Activated T-helper 9 cell treated with anti-CD3 and anti-CD28 coated beads, Interleukin-2, amount 50 U/mL, for 16 hours (primary cell): Measurements from ENCODE around the gene ZNF326.
"Not testable (repeated sequence)": the region's sequence is repeated elsewhere in the genome, so short reads cannot be mapped to it uniquely, and the experiment has no call there.

Experiments used
- DNase-seq: peaks from one replicate; pipeline ENCODE4 v3.0.0-alpha.2; 2020; ENCODE audit warnings: low read depth

Gene ZNF326

GRCh38 chr1:89996450-89997110, 1.7 kb downstream of the ZNF326 start:
- no peak for DNase-seq

GRCh38 chr1:89997152-89997551, 2.2 kb downstream of the ZNF326 start:
- not testable (repeated sequence) for DNase-seq

- no peak for DNase-seq
Observed at GRCh38 chr1:89998306-89998705, 3.4 kb downstream of the ZNF326 start.

- no peak for DNase-seq
Observed at GRCh38 chr1:89999208-89999607, 4.3 kb downstream of the ZNF326 start.

GRCh38 chr1:89999628-90000027, 4.7 kb downstream of the ZNF326 start:
- DNase-seq, result no peak

GRCh38 chr1:90000934-90001676, 6.2 kb downstream of the ZNF326 start:
- no peak for DNase-seq

- DNase-seq, result no peak
Observed at GRCh38 chr1:90007979-90008404, 13.1 kb downstream of the ZNF326 start.

- no peak for DNase-seq
Observed at GRCh38 chr1:90012300-90012699, 17.4 kb downstream of the ZNF326 start.

- DNase-seq, result no peak
Observed at GRCh38 chr1:90023691-90024090, 28.8 kb downstream of the ZNF326 start.

- no peak for DNase-seq
Observed at GRCh38 chr1:90027281-90027680, 32.4 kb downstream of the ZNF326 start.

- no peak for DNase-seq
Observed at GRCh38 chr1:90039652-90040051, 44.7 kb downstream of the ZNF326 start.

- DNase-seq, result no peak
Observed at GRCh38 chr1:90043586-90043985, 48.7 kb downstream of the ZNF326 start.

GRCh38 chr1:90044346-90044745, 49.4 kb downstream of the ZNF326 start:
- DNase-seq, result no peak

GRCh38 chr1:90045853-90046563, 51.1 kb downstream of the ZNF326 start:
- DNase-seq, result no peak

- DNase-seq, result no peak
Observed at GRCh38 chr1:90046635-90047034, 51.7 kb downstream of the ZNF326 start.

- no peak for DNase-seq
Observed at GRCh38 chr1:90048043-90048442, 53.1 kb downstream of the ZNF326 start.

GRCh38 chr1:90062700-90063643, 68.1 kb downstream of the ZNF326 start:
- DNase-seq, result not testable (repeated sequence)

- not testable (repeated sequence) for DNase-seq
Observed at GRCh38 chr1:90064109-90064508, 69.2 kb downstream of the ZNF326 start.

- no peak for DNase-seq
Observed at GRCh38 chr1:90067194-90067931, 72.5 kb downstream of the ZNF326 start.

GRCh38 chr1:90068611-90069280, 73.8 kb downstream of the ZNF326 start:
- no peak for DNase-seq

GRCh38 chr1:90074137-90074536, 79.2 kb downstream of the ZNF326 start:
- DNase-seq, result no peak
